Loucy (cell line): Measurements from ENCODE around the gene WDPCP.

Source experiments
- H2AFZ ChIP-seq: fragments of 200-600 bp; sonication (generic); 2 replicates; pipeline ENCODE4 v1.6.0; 2016; ENCODE audit warnings: antibody characterized with exemption, mild to moderate bottlenecking, low read length, moderate library complexity
- H3F3A ChIP-seq: fragments of 200-600 bp; 2 replicates; pipeline ENCODE4 v1.6.0; 2016; ENCODE audit warnings: antibody characterized with exemption, low read depth, mild to moderate bottlenecking
- H3K27me3 ChIP-seq: fragments of 200-600 bp; sonication (generic); 2 replicates; pipeline ENCODE4 v1.6.1; 2014; ENCODE audit warnings: low read length, mild to moderate bottlenecking; ENCODE audit not compliant: insufficient read depth, poor library complexity, severe bottlenecking
- H3K36me3 ChIP-seq: fragments of 200-600 bp; sonication (generic); 2 replicates; pipeline ENCODE4 v1.6.1; 2016; ENCODE audit warnings: low read length; ENCODE audit not compliant: insufficient read depth
- H3K4me1 ChIP-seq: fragments of 200-600 bp; sonication (generic); 2 replicates; pipeline ENCODE4 v1.5.1; 2014; ENCODE audit warnings: low read length, mild to moderate bottlenecking; ENCODE audit not compliant: insufficient read depth, poor library complexity, severe bottlenecking
- H3K4me2 ChIP-seq: fragments of 200-600 bp; sonication (generic); 2 replicates; pipeline ENCODE4 v1.6.0; 2014; ENCODE audit warnings: antibody characterized with exemption, low read length, low read depth, mild to moderate bottlenecking; ENCODE audit not compliant: poor library complexity, severe bottlenecking
- H3K4me3 ChIP-seq: fragments of 200-600 bp; sonication (generic); 2 replicates; pipeline ENCODE4 v1.5.1; 2014; ENCODE audit warnings: low read length, mild to moderate bottlenecking, mixed read lengths; ENCODE audit not compliant: poor library complexity, severe bottlenecking
- H3K79me2 ChIP-seq: fragments of 200-600 bp; sonication (generic); 2 replicates; pipeline ENCODE4 v1.6.1; 2014; ENCODE audit warnings: low read length; ENCODE audit not compliant: insufficient read depth
- H3K9ac ChIP-seq: fragments of 200-600 bp; sonication (generic); 2 replicates; pipeline ENCODE4 v1.6.0; 2014; ENCODE audit warnings: mild to moderate bottlenecking, low read depth, low read length, moderate library complexity; ENCODE audit not compliant: poor library complexity, severe bottlenecking
- H3K9me2 ChIP-seq: fragments of 200-600 bp; sonication (generic); replicated peaks from 2 replicates; pipeline ENCODE4 v1.6.1; 2016; ENCODE audit warnings: low read depth, low read length, mixed read lengths
- H3K9me3 ChIP-seq: fragments of 200-600 bp; sonication (generic); 2 replicates; pipeline ENCODE4 v1.6.1; 2014; ENCODE audit warnings: mild to moderate bottlenecking, antibody characterized with exemption, low read length, low read depth; ENCODE audit not compliant: insufficient read depth
- H4K20me1 ChIP-seq: fragments of 200-600 bp; sonication (generic); 2 replicates; pipeline ENCODE4 v1.6.0; 2014; ENCODE audit warnings: antibody characterized with exemption, low read length, mild to moderate bottlenecking; ENCODE audit not compliant: insufficient read depth, poor library complexity, severe bottlenecking
- EZH2phosphoT487 ChIP-seq: fragments of 200-600 bp; IDR thresholded peaks from 2 replicates; pipeline ENCODE4 v1.6.1; 2018; ENCODE audit warnings: antibody characterized with exemption, mild to moderate bottlenecking, moderate library complexity, borderline replicate concordance
- TF ChIP-seq, protein P1 (sequence below): fragments of 200-600 bp; sonication (generic); conservative IDR thresholded peaks from 2 replicates; pipeline ENCODE4 v1.5.1; 2014; ENCODE audit warnings: mild to moderate bottlenecking, antibody characterized with exemption, low read length

The WDPCP gene

GRCh38 chr2:63572001-63572400 is 16.3 kb downstream of the WDPCP start:
- H4K20me1 ChIP-seq = no peaks in the 10 kb centered on the region
- H3K9ac ChIP-seq = no peak overlapping the region
- H3K9me3 ChIP-seq = peaks cover 3% of the 10 kb centered on the region; the same call in 1 of the 2 replicates
- H2AFZ ChIP-seq = no peak overlapping the region
- no peak overlapping the region for H3K4me2 ChIP-seq
- peaks cover 9% of the 10 kb centered on the region; the same call in 1 of the 2 replicates for H3K79me2 ChIP-seq
- no peak overlapping the region for H3K4me3 ChIP-seq
- TF ChIP-seq, protein P1, sequence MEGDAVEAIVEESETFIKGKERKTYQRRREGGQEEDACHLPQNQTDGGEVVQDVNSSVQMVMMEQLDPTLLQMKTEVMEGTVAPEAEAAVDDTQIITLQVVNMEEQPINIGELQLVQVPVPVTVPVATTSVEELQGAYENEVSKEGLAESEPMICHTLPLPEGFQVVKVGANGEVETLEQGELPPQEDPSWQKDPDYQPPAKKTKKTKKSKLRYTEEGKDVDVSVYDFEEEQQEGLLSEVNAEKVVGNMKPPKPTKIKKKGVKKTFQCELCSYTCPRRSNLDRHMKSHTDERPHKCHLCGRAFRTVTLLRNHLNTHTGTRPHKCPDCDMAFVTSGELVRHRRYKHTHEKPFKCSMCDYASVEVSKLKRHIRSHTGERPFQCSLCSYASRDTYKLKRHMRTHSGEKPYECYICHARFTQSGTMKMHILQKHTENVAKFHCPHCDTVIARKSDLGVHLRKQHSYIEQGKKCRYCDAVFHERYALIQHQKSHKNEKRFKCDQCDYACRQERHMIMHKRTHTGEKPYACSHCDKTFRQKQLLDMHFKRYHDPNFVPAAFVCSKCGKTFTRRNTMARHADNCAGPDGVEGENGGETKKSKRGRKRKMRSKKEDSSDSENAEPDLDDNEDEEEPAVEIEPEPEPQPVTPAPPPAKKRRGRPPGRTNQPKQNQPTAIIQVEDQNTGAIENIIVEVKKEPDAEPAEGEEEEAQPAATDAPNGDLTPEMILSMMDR = no peak
- TF ChIP-seq EZH2phosphoT487 = no peak
- no peaks in the 10 kb centered on the region for H3K27me3 ChIP-seq
- H3F3A ChIP-seq = no peaks in the 10 kb centered on the region
- no peaks in the 10 kb centered on the region for H3K4me1 ChIP-seq
- H3K36me3 ChIP-seq = no peaks in the 10 kb centered on the region
- H3K9me2 ChIP-seq = no peaks in the 10 kb centered on the region

- H3K27me3 ChIP-seq = no peaks in the 10 kb centered on the region
- TF ChIP-seq, protein P1 = no peak
- TF ChIP-seq EZH2phosphoT487 = no peak
- H3K4me1 ChIP-seq = no peaks in the 10 kb centered on the region
- no peaks in the 10 kb centered on the region for H3K9me2 ChIP-seq
- no peak overlapping the region for H2AFZ ChIP-seq
- peaks cover 6% of the 10 kb centered on the region; the same call in 1 of the 2 replicates for H3K79me2 ChIP-seq
- no peak overlapping the region for H3K9ac ChIP-seq
- no peaks in the 10 kb centered on the region for H4K20me1 ChIP-seq
- H3F3A ChIP-seq = no peaks in the 10 kb centered on the region
- H3K36me3 ChIP-seq = no peaks in the 10 kb centered on the region
- H3K4me2 ChIP-seq = no peak overlapping the region
- peaks cover 8% of the 10 kb centered on the region; the same call in 1 of the 2 replicates for H3K9me3 ChIP-seq
- no peak overlapping the region for H3K4me3 ChIP-seq
Measured at GRCh38 chr2:63571291-63571690, 17.0 kb downstream of the WDPCP start.

DNA sequence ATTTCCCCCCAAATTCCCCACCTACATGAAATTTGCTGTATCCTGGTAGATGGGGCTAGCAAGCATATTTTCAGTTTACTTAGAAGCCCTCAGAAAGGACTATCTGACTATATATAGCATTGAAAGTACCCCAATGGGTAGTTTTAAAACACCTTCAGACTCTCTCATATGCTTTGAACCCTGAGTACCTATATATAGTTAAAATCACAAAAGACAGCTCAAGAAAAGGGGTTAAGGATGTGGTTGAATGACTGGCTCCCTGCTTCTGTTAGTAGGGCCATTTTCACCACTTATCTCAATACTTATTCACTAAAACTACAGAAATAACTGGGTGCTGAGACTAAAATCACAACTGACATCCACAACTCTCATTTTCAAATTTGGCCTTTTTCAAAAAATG is 18.5 kb downstream of the WDPCP start:
- Histone ChIP-seq H3K79me2 (no peaks in the 10 kb centered on the region; the same call in 1 of the 2 replicates), H3K4me2 (no peak overlapping the region)

More for the DNA sequence above, 18.5 kb downstream of the WDPCP start:
- no peak overlapping the region for H3K4me3 ChIP-seq
- no peak overlapping the region for H3K9ac ChIP-seq
- peaks cover 8% of the 10 kb centered on the region; the same call in 1 of the 2 replicates for H3K9me3 ChIP-seq
- H4K20me1 ChIP-seq = no peaks in the 10 kb centered on the region
- no peaks in the 10 kb centered on the region for H3K9me2 ChIP-seq
- H3K27me3 ChIP-seq = no peaks in the 10 kb centered on the region
- H3K36me3 ChIP-seq = no peaks in the 10 kb centered on the region
- no peaks in the 10 kb centered on the region for H3F3A ChIP-seq
- H2AFZ ChIP-seq = no peak overlapping the region
- TF ChIP-seq EZH2phosphoT487 = no peak
- TF ChIP-seq, protein P1 = no peak
- no peaks in the 10 kb centered on the region for H3K4me1 ChIP-seq
